ENCODE measurements around the gene EHBP1L1.

DNA sequence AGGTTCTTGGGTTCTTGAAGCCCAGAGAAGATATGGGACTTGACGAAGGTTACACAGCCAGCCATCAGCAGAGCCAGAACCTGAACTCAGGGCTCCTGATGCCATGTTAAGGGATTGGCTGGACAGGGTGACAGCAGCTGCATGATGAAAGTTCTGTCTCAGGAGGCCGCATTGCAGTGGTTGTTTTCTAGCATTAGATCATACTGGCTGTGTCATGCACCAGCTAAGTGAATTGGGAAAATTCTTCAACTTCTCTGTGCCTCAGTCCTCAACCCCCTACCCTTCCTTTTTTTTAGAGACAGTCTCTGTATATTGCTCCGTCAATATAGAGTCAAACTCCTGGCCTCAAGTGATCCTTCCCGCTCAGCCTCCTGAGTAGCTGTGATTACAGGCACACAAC is 12.3 kb upstream of the EHBP1L1 start:
- TF ChIP-seq, protein P1, sequence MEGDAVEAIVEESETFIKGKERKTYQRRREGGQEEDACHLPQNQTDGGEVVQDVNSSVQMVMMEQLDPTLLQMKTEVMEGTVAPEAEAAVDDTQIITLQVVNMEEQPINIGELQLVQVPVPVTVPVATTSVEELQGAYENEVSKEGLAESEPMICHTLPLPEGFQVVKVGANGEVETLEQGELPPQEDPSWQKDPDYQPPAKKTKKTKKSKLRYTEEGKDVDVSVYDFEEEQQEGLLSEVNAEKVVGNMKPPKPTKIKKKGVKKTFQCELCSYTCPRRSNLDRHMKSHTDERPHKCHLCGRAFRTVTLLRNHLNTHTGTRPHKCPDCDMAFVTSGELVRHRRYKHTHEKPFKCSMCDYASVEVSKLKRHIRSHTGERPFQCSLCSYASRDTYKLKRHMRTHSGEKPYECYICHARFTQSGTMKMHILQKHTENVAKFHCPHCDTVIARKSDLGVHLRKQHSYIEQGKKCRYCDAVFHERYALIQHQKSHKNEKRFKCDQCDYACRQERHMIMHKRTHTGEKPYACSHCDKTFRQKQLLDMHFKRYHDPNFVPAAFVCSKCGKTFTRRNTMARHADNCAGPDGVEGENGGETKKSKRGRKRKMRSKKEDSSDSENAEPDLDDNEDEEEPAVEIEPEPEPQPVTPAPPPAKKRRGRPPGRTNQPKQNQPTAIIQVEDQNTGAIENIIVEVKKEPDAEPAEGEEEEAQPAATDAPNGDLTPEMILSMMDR (IDR thresholded peaks at IDR 0.05), result no peak
- TF ChIP-seq POLR2AphosphoS5 (IDR thresholded peaks at IDR 0.05), result no peak
- no peak for TF ChIP-seq POLR2A (IDR thresholded peaks at IDR 0.05; ENCODE audit: low read depth)
